ENCODE data around the gene MAPKBP1. TPM values are rescaled to one million over a fixed set of nuclear protein-coding genes. Genes with fewer than 3 reads are reported as not detected.

The MAPKBP1 gene
- total and polyA plus RNA-seq, 2 of the 4 experiments (the other 2 are of a cell fraction): 12.5 to 15.3 TPM

DNA sequence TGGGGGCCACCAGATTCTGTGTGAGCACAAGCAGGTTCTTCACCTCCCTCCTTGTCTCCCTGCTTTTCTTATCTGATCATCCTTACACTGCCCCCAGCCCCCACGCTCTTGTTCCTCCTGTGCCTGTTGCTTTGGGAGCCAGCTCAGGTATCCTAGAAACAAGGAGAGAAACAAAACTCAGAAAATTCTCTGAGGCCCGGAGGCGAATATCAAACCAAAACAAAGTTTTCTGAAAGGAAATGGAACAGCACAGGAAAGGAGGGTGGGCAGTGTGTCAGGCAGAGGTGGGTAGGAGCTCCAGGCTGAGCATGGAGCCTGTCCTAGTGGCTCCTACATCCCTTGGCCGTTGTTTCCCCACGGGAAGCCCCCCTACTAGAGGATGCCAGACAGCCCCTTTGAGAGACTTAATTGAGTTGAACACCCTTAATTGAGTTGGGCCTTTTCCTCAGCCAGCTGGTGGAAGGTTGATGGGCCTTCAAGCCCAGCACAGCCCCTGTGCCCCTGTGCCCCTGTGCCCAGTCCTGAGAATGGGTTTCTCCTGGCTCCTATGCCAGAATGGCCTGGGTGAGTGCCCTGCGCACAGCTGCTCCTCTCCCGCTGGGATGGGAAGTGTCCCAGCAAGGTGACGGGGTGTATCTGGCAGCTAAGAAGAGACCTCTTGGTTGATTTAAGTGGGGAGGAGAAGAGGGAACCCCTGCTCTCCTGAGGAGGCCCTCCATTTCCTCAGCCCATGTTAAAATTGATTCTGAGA is 30.8 kb downstream of the MAPKBP1 start:
- Histone ChIP-seq H3K79me1 (ENCODE audit: low read depth in 1 of 2, low read length in 2 of 2) (peaks cover 30 to 73% of the 10 kb centered on the region in 2 experiments), H2AFZ (replicated peaks; ENCODE audit: low read length, poor library complexity) (no peak overlapping the region), H3K18ac (ENCODE audit: low read depth, low read length) (no peak overlapping the region), H3K9ac (ENCODE audit: low read depth, low read length) (no peak overlapping the region), H2BK20ac (ENCODE audit: low read depth, low read length) (no peak overlapping the region), H3K4me2 (ENCODE audit: low read depth, low read length) (no peak overlapping the region), H3K4me3 (ENCODE audit: insufficient read depth, low read depth, low read length) (no peak overlapping the region), H3K4ac (ENCODE audit: low read depth, low read length) (no peak overlapping the region), H4K91ac (ENCODE audit: insufficient read depth, low read depth, low read length) (no peak overlapping the region), H3K36me3 (ENCODE audit: control insufficient read depth, insufficient read depth, low read length) (peaks cover 6% of the 10 kb centered on the region; the same call in 1 of the 2 replicates), H2BK5ac (ENCODE audit: low read depth, low read length, poor library complexity, severe bottlenecking) (no peak overlapping the region), H2AK9ac (replicated peaks; ENCODE audit: low read depth, low read length, poor library complexity) (peak overlapping the region; percentile 46), H3K9me1 (ENCODE audit: insufficient read depth, low read length) (peaks cover 24% of the 10 kb centered on the region), H3K27ac (ENCODE audit: insufficient read depth, low read length) (no peak overlapping the region), H3K9me3 (ENCODE audit: control insufficient read depth, insufficient read depth, low read length) (no peaks in the 10 kb centered on the region), H3K27me3 (ENCODE audit: control insufficient read depth, insufficient read depth, low read length) (no peaks in the 10 kb centered on the region), H4K20me1 (ENCODE audit: insufficient read depth, low read length) (0 out of 2 replicates have a peak, but pooled peaks cover 3% of the 10 kb centered on the region), H4K8ac (ENCODE audit: low read depth in 2 of 2, low read length in 2 of 2) (no peak overlapping the region), H2BK15ac (ENCODE audit: low read depth, low read length) (no peak overlapping the region), H2BK120ac (ENCODE audit: low read depth, low read length) (no peak overlapping the region), H3K4me1 (ENCODE audit: control insufficient read depth, insufficient read depth, low read length) (peaks cover 3% of the 10 kb centered on the region), H4K5ac (ENCODE audit: low read depth, low read length) (no peak overlapping the region), H3K56ac (ENCODE audit: extremely low read depth, insufficient read depth, low read length) (no peak overlapping the region), H2AK5ac (ENCODE audit: low read depth, low read length) (no peak overlapping the region), H3K14ac (replicated peaks; ENCODE audit: low read depth, low read length) (no peak overlapping the region), H3K23ac (ENCODE audit: low read depth, low read length) (peak overlapping the region; percentile 52; the same call in 1 of the 2 replicates)
- CTCF ChIA-PET: interaction anchor here (0.6 kb wide), 1 partner anchor 32 kb away, joined by 4 read pairs; no protein-coding TSS in a partner anchor
- 100% methylated on average over 2 of the region's 8 CpGs; no CpG with 5 or more reads in 1 of the 2 experiments for WGBS, 2 experiments (ENCODE audit: extremely low coverage in 2 of 2, insufficient read length in 1 of 2)
- intact Hi-C loops (cut with micrococcal nuclease): no loop called here
- no peak for DNase-seq
- in situ Hi-C loops (cut with MboI; ENCODE audit: low sequenced_read_pairs): no loop called here
- POLR2A ChIA-PET (ENCODE audit: unreplicated experiment): no interaction called here
- TF ChIP-seq FOS (IDR thresholded peaks at IDR 0.05; ENCODE audit: low read depth, low read length): no peak
- TF ChIP-seq, protein P1, sequence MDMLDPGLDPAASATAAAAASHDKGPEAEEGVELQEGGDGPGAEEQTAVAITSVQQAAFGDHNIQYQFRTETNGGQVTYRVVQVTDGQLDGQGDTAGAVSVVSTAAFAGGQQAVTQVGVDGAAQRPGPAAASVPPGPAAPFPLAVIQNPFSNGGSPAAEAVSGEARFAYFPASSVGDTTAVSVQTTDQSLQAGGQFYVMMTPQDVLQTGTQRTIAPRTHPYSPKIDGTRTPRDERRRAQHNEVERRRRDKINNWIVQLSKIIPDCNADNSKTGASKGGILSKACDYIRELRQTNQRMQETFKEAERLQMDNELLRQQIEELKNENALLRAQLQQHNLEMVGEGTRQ (IDR thresholded peaks at IDR 0.05; ENCODE audit: low read depth, low read length): no peak
- no peak for TF ChIP-seq NFE2L2 (IDR thresholded peaks at IDR 0.05; ENCODE audit: low read depth, low read length)
- TF ChIP-seq RAD21 (IDR thresholded peaks at IDR 0.05; ENCODE audit: low read length): no peak
- BruUV-seq (replicated peaks): no TSS peak
- dilution Hi-C loops (cut with HindIII; ENCODE audit: low sequenced_read_pairs, unreplicated experiment): no loop called here
- ATAC-seq (ENCODE audit: low read depth): no peak
